HG02642 (cell line): Measurements from ENCODE around the gene ARHGEF37.
"Not testable (repeated sequence)": the region's sequence is repeated elsewhere in the genome, so short reads cannot be mapped to it uniquely, and the experiment has no call there.

Source experiments
- ATAC-seq: cut with Tn5 transposase; IDR thresholded peaks from one replicate; pipeline ENCODE4 v1.9.1; 2021; ENCODE audit warnings: mild to moderate bottlenecking; ENCODE audit not compliant: unreplicated experiment, poor library complexity

Gene ARHGEF37

GRCh38 chr5:149598234-149598633 lies 16.9 kb downstream of the ARHGEF37 start:
- ATAC-seq, result not testable (repeated sequence)

- no peak for ATAC-seq
These were observed 17.7 kb downstream of the ARHGEF37 start for GRCh38 chr5:149598966-149599365.

- ATAC-seq, result no peak
These were observed 18.1 kb downstream of the ARHGEF37 start for GRCh38 chr5:149599375-149599774.

- no peak for ATAC-seq
These were observed 19.6 kb downstream of the ARHGEF37 start for GRCh38 chr5:149600932-149601331.

- no peak for ATAC-seq
These were observed 21.9 kb downstream of the ARHGEF37 start for GRCh38 chr5:149603210-149603609.

- ATAC-seq, result no peak
These were observed 22.6 kb downstream of the ARHGEF37 start for GRCh38 chr5:149603920-149604319.

GRCh38 chr5:149604321-149604720 lies 23.0 kb downstream of the ARHGEF37 start:
- no peak for ATAC-seq

GRCh38 chr5:149605354-149605997 lies 24.2 kb downstream of the ARHGEF37 start:
- ATAC-seq, result no peak

- ATAC-seq, result peak; percentile 91
These were observed 24.9 kb downstream of the ARHGEF37 start for GRCh38 chr5:149605998-149606724.

- ATAC-seq, result no peak
These were observed 27.7 kb downstream of the ARHGEF37 start for GRCh38 chr5:149608936-149609545.

GRCh38 chr5:149609640-149610219 lies 28.4 kb downstream of the ARHGEF37 start:
- ATAC-seq, result no peak

GRCh38 chr5:149610589-149611255 lies 29.4 kb downstream of the ARHGEF37 start:
- ATAC-seq, result no peak

- no peak for ATAC-seq
These were observed 30.0 kb downstream of the ARHGEF37 start for GRCh38 chr5:149611326-149611725.

- no peak for ATAC-seq
These were observed 33.0 kb downstream of the ARHGEF37 start for GRCh38 chr5:149614034-149614907.

GRCh38 chr5:149615976-149616375 lies 34.7 kb downstream of the ARHGEF37 start:
- no peak for ATAC-seq

- ATAC-seq, result no peak
These were observed 35.5 kb downstream of the ARHGEF37 start for GRCh38 chr5:149616727-149617285.

GRCh38 chr5:149617760-149618306 lies 36.5 kb downstream of the ARHGEF37 start:
- ATAC-seq, result no peak

- peak; percentile 56 for ATAC-seq
These were observed 37.4 kb downstream of the ARHGEF37 start for GRCh38 chr5:149618581-149619248.
